RKO (cell line): ENCODE data around the gene SLC7A6OS.

Experiments used
- DNase-seq: peaks from one replicate; pipeline ENCODE4 v3.0.0-alpha.2; 2016; ENCODE audit warnings: low spot score

Gene SLC7A6OS

DNA sequence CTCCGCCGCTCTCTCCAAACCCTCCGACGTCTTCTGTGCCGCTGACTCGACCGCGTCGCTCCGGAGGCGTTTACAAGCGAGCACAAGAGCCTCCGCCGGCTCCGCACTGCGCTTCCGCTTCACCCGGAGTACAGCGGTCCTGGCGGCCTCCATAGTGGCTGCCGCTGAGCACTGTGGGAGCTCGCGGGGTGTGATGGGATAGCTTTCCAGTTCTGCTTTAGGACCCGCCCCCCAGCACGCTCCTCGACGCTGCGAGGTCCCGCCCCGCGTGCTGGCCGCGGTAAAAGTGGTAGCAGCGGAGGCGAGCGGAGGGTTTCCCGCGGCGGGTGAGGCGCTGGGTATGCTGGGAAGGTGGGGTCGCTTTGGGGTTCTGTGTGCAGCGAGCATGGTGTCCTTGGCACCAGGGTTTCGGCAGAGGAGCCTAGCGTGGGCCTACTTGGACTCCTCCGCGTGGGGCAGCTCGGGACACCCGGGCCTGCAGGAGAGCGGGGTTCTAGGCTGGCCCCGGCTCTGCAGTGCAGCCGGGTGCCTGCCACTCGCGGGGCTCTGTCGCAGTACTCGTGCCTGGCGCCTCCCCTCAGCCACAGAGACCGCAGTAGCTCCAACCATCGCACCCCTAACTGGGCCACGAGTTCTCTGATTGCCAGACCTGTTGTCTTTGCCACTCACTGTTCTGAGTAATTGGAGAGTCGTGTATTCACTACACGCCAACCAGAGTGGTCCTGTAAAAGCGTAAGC is at the start of gene SLC7A6OS, which contains the start of gene PRMT7:
Gene SLC7A6OS, minus strand, starts transcription at position 173 of the 738 bp plus-strand sequence. Its CDS starts 20 bp downstream, at position 153.
Gene PRMT7, plus strand, starts transcription at position 246 of the 738 bp plus-strand sequence. CDS start 4,961 bp downstream, outside the sequence.
- peak; percentile 94 for DNase-seq

DNA sequence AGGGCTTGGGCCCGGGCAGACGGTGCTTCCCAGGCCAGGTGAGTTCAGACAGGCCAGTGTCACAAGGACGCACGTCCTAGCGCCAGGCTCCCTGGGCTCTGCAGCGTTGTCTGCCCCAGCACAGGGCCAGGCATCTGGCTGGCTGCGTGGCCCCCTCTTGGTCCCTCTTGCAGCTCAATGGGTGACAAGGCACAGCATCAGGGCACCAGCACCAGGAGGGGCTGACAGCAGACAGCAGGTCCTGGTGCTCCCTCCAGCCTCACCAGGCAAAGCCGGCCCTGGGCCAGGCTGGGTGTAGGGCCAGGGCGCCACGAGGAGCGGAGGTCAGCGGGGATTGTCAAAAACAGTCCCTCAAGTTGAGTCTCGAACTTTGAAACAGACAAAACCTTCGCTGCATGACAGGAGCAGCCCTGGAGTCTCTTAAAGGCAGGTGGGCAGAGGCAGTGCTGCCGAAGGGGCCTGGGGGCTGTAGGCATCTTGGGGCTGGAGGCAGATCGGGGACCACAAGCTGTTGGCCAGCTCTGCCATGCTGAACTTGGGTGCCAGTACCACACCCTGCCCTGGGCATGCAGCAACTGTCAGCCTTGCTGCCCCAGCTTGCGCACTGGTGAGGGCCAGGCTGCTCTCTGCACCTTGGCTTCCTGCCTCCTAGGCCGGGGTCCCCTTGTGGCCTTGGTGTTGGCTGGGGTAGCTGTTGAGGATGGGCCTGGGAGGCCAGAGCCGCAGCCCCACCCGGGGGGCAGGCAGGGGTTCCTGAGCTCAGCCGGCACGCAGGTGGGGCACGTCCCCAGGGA is 48.8 kb upstream of the SLC7A6OS start:
- DNase-seq, result no peak

DNA sequence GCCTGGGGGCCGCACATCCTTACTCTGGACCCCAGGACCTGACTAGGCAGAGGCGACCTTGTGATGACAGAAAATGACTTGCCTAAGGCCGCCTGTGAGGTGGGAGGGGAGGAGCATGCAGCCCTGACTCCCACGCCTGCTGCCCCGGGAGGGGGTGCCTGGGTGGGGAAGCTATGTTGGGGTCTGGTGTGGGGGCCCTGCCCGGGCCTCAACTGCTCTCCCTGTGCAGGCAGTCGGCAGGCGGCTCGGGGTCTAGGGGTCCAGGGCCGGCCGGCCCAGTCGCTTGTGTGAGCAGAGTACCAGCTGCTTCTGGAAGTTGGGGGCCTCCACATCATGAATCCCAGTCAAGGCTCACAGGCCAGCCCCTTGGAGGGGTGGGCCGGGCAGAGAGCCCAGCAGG is 48.2 kb upstream of the SLC7A6OS start:
- DNase-seq, result no peak

DNA sequence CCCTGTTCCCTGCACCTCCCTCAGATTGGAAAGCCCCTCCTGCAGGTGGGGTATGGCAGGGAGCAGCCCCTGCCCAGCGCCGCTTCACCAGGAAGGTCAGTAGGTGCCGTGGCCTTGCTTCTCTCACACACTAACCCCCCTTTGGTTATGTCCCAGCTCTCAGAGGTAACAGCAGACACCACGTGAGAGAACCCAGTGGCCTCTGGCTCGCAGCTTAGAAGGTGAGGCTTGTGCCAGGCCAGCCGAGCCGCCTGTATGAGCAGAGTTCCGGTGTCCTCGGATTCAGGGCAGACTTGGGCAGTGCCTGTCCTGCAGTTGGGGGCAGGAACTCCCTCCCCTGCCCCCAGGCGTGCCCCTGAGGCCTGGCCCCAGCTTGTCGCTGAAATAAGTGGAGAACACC is 47.2 kb upstream of the SLC7A6OS start:
- DNase-seq, result no peak

DNA sequence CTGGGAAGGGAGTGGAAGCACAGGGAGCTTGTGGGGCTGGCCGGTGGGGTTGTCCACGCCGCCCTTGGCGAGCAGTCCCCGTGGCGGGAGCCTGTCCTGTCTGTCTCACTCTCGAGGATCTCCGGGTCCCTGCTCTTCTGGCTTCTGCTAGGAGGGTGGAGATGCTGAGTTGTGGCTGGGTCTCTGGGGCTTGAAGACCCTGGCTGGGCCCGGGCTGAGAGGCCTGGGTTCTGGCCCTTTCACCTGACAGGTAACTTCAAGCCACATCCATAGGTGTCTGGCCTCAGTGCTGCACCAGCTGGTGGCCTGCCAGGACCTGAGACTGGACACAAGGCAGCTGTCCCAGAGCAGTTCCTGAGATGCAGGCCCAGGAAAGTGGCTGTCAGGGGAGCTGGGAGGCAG is 46.8 kb upstream of the SLC7A6OS start:
- no peak for DNase-seq

DNA sequence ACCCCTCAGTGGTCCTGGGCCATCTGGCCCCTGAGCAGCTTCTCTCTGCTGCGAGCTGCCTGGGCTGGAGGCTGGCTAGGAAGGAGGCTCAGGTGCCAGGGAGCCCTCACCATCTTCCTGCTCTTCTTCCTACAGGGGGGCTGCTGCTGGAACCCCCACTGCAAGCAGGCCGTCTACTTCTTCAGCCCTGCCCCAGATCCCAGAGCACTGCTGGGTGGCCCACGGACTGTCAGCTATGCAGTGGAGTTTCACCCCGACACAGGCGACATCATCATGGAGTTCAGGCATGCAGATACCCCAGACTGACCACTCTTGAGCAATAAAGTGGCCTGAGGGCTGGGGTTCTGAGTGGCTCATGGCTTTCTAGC is 46.2 kb upstream of the SLC7A6OS start:
- no peak for DNase-seq

DNA sequence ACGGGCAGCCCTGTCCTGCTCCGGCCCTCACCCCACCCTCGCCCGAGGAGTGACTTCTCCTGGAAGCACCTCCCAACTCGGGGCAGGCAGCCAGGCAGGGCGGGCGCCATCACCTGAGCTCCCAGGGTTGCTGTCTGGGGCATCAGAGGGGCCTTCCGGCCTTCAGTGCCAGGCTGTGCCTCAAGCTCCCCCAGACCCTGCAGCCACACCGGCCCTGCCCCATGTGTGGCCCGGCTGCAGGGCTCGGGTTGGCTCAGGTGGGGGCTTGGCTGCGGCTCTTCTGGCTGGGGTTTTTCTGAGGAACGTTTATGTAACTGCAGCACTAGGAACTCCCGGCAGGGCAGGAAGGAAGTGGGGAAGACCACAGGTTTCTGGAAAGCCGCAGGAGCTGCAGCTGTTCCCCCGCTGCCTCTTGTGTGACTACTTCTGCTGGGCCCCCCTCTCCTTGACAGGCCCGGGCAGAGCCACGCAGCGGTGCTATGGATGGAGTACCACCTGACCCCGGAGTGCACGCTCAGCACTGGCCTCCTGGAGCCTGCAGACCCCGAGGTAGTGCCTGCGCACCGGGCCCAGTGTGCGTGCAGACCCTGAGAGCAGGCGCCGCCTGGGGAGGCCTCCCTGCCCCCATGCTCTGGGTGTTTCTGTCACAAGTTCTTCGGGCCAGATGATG is 45.6 kb upstream of the SLC7A6OS start:
- DNase-seq, result no peak

DNA sequence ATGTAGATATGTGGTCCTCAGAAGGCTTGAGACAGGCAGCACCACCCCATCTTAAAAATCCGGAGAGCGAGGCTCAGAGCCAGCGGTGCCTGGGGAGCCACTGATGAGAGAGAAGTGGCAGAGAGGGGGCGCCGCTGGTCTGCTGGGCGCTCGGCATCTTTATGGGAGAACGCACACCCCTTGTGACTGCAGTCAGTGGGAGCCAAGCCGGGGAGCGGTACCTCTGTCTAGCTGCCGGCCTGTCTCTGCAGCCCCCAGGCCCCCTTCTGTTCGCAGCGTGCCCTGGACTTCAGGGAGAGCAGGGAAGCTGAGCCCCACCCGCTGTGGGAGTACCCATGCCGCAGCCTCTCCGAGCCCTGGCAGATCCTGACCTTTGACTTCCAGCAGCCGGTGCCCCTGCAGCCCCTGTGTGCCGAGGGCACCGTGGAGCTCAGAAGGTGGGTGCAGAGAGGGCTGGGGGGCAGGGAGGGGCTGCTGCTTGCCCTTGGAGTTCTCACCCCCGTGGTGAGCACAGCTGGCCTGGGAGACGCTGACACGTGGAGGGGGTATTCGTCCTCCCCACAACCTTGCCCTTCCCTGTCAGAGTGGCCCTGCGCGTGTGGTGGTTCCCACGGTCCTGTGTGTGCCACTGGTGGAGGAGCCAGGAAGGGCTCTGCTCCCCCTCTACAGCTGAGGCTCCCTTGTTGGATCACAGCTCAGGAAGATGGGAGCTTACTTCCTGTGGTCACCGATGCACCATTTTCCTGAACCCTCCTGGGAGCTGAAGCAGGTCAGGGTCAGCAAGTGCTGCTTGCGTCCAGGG is 44.9 kb upstream of the SLC7A6OS start:
- DNase-seq, result no peak

DNA sequence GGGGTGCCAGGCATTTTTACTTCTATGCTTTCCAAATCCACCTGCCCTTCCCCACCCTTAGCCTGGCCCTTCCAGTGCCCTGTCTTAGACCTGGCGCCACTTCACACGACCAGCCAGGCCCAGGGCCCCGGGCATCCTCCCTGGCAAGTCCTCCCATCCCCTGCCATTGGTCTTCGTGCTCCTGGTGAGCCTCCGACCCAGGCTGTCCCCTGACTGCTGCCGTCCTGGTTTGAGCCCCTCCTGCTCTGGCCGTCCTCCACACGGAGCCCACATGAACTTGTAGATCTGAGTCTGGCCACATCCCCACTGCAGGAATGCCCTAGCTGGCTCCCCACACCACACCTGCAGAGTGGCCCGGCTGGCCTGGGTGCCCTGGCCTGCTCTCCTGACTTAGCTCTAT is 44.1 kb upstream of the SLC7A6OS start:
- DNase-seq, result no peak

DNA sequence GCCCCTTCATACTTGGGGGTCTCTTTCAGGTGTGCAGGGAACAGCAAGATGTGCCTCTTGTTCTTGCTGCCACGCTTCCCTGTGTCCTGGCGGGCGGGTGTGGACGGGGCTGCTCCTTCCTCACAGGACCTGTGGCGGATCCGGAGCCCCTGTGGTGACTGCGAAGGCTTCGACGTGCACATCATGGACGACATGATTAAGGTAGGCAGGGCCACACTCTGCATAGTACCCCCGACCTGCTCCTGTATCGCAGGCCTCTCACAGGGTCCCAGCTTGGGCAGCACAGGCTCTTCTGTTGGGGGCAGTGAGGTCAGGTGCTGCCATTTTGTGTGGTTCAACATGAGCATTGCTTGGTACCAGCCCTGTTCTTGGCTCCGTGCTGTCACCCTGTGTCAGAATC is 42.6 kb upstream of the SLC7A6OS start:
- DNase-seq, result no peak

DNA sequence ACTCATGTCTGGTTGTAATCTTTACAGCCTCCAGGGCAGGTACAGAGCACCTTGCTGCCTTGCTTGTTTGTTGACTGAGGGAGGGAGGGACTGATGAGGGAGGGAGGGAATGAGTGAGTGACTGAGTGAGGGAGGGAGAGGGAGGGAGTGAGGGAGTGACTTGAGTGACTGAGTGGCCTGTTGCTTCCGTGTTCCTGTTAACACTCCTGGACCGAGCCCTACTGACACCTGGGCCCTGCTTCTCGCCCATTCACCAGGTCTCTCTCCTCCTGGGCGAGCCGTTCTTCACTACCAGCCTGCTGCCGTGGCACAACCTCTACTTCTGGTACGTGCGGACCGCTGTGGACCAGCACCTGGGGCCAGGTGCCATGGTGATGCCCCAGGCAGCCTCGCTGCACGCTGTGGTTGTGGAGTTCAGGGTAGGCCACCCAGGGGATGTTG is 41.3 kb upstream of the SLC7A6OS start:
- no peak for DNase-seq

DNA sequence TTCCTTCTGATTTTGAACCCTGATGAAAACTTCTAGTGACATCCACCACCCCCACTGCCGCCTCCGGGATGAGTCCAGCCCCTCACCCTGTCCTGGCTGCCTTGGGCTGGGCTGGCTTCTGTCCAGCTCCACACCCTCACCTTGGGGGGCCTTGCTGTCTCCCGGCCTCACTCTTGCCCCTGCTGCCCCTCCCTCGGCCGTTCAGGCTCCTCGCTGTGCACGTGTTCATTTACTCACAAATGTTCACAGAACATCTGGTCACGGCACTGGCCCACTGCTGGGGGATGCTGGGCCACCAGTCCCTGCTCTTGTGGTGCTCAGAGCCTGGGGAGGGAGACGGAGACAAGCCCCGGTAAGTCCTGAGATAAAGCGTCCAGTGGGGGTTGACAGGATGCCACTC is 40.7 kb upstream of the SLC7A6OS start:
- no peak for DNase-seq

DNA sequence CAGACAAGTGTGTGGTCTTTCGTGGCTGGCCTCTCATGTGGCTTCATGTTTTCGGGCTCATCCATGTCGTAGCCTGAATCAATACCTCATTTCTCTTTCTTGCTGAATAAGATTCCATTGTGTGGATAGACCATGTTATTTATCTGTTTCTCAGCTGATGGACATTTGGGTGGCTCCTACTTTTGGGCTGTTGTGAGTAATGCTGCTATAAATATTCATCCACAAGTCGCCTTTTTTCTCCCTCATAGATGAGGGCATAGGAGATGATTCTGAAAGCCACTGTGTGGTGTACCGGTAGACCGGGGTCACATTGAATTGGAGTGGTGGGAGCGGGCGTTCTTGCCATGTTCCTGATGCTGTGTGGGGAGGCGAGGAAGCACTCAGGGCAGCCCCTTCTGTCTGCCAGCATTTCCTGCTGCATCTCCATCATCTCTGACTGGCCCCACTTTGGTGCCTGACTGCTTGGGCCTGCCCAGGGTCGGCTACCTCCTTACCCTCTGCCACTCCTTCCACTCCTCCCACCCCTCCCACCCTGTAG is 40.1 kb upstream of the SLC7A6OS start:
- DNase-seq, result no peak

DNA sequence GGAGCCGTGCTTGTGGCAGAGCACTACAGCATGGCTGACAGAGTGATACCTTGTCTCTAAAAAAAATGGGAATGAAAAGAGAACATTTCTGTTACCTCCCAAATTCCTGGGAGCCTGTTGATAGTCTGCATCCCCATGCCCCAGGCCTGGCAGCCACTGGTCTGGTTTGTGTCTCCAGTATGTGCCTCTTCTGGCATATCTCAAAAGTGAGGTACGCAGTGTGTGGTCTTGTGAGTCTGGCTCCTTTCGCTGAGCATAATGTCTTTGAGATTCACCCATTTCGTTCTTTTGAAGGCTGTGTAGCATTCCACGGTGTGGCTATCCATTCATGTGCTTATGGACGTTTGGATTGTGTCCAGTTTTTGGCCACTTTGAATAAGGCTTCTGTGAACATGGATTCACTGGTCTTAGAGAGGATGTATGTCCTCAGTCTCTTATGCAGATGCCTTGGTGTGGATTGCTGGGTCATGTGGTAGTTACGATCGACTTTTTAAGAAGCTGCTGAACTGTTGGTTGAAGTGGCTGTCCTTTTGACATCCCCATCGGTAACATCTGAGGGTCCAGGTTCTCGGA is 39.2 kb upstream of the SLC7A6OS start:
- no peak for DNase-seq

DNA sequence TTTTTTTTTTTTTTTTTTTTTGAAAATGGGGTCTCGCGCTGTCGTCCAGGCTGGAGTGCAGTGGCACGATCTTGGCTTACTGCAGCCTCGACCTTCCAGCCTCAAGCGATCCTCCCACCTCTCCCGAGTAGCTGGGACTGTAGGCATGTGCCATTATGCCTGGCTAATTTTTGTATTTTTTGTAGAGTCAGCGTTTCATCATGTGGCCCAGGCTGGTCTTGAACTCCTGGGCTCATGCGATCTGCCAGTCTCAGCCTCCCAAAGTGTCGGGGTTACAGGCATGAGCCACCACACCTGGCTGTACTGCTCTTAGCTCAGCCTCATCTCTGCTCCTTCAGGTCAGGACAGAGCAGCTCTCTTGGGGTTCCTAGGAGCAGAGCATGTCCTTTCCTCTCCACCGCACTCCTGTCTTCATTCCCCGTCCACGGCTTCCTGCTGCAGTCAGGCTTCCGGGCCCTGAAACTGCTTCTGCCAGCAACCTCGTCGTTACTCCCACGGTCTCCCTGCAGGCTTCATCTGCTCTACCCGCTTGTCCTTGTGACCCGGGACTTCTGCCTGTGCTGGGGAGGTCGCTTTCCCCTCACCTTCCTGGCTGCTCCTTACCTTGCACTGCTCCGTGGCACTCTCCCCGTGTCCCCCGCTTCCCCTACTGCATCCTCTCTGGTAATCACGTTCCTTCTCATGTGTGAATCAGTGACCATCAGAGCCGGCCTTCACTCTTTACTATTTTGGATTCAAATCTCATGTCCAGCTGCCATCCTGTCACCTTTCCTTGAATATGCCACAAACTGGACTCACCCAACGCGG is 38.1 kb upstream of the SLC7A6OS start:
- DNase-seq, result no peak

DNA sequence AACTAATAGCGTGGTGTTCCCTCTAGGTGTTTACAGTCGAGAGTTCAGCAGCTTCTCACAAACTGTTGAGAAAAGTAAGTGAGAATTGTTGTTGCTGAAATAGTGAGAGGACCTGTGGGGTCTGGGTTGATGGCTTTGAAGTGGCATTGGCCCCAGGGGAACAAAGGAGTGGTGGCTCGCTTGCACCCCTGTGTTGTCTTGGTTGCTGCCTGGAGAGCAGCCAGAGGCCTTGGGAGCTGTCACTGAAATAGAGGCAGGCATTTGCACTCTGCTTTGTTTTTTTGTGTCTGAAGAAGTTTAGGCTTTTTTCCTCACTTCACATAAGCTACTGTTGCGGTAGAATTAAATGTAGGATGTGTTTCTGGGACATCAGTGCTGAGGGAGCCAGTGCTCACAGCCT is 36.9 kb upstream of the SLC7A6OS start:
- DNase-seq, result no peak

DNA sequence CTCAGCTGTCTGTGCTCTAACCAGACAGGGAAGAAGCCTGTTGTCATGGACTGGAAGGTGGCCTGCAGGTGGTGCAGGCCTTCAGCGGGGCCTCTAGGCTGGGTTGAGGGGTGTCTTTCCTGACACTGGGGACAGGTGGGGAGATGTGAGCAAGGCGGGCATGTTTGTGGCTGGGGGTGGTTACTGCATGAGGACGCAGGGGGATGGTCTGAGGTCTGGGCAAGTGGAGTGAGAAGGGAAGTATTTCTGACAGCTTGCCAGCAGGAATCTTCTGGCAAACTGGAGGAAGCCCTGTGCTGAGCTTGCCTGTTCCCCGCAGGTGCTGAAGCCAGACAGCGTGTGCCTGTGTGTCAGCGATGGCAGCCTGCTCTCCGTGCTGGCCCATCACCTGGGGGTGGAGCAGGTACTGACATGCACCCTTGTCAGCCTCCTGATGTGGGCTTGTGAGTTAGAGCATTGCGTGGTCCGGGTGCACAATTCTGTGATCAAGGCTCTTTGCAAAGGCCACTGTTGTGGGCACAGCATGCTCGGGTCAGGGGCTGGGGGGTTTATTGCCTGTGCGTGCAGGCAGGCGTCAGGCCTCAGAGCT is 36.2 kb upstream of the SLC7A6OS start:
- no peak for DNase-seq

DNA sequence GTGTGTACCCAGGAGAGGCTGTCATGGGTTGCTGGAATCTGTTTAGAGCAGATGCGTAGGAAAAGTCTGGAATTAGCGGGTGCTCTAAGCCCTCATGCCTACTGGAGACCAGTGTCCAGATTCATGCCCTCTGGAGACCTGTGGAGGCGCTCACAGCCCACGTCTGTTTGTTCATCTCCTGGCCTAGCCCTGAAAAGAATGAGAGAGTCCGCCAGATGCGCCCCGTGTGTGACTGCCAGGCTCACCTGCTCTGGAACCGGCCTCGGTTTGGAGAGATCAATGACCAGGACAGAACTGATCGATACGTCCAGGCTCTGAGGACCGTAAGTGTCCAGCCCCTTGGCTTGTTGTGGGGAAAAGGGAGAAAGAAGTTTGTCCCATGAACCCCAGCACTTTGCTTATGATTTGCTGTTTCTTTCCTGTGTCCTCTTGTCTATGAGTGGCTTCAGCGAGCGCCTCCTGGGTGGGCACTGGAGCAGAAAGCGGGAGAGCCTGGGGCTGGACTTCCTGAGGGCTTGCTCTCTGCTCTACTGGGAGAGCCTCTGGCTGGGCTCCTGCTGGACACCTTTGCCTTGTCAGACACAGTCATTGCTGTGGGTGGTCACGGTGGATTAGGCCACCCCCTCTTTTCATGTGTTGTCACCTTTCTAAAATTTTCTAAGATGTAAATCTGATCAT is 35.4 kb upstream of the SLC7A6OS start:
- no peak for DNase-seq

DNA sequence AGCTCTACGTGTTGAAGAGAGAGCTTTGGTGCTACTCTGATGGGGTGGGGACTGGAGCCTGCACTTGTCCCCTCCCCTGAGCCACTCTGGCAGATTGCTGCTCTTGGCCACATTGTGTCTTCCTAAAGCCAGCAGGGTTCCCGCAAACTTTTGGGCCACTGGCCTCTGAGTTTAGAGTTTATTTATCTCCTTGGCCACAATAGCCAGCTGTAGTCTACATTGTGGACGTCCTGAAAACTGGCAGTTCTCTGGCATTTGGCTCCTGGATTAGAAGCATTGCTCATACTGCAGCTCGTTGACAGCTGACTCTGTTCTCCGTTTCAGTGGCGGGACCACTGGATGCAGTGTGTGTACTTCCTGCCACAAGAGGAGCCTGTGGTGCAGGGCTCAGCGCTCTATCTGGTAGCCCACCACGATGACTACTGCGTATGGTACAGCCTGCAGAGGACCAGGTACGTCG is 34.6 kb upstream of the SLC7A6OS start:
- DNase-seq, result no peak
